Activated CD4-positive, CD25-positive, alpha-beta regulatory T cell treated with anti-CD3 and anti-CD28 coated beads, Interleukin-2, amount 50 U/mL, for 24 hours (primary cell): ENCODE results near the gene XRCC4.

Source experiments
- ATAC-seq, 2 donors: fragments of 150-1000 bp; cut with Tn5 transposase; one replicate each; pipeline ENCODE4 v1.10.0; 2021; ENCODE audit warnings: mild to moderate bottlenecking in 1 of 2, moderate library complexity in 1 of 2

XRCC4 gene

GRCh38 chr5:83071286-83072051 is 5.9 kb upstream of the XRCC4 start:
- ATAC-seq = peak; percentile 49 to 58

- no peak for ATAC-seq
These were observed 4.4 kb upstream of the XRCC4 start for GRCh38 chr5:83072966-83073365.

- no peak for ATAC-seq
These were observed 415 bp downstream of the XRCC4 start for GRCh38 chr5:83077662-83078261.

GRCh38 chr5:83082750-83083149 is 5.4 kb downstream of the XRCC4 start:
- no peak for ATAC-seq

- no peak for ATAC-seq
These were observed 7.0 kb downstream of the XRCC4 start for GRCh38 chr5:83084336-83084735.

GRCh38 chr5:83085106-83085505 is 7.8 kb downstream of the XRCC4 start:
- no peak for ATAC-seq

- ATAC-seq = no peak
These were observed 12.8 kb downstream of the XRCC4 start for GRCh38 chr5:83090169-83090568.

GRCh38 chr5:83092619-83093018 is 15.3 kb downstream of the XRCC4 start:
- ATAC-seq = no peak

GRCh38 chr5:83093692-83094091 is 16.3 kb downstream of the XRCC4 start:
- ATAC-seq = no peak

GRCh38 chr5:83095163-83095956 is 18.0 kb downstream of the XRCC4 start:
- no peak for ATAC-seq

GRCh38 chr5:83095957-83096539 is 18.7 kb downstream of the XRCC4 start:
- ATAC-seq = no peak

GRCh38 chr5:83096660-83097339 is 19.5 kb downstream of the XRCC4 start:
- no peak for ATAC-seq

- ATAC-seq = no peak
These were observed 20.4 kb downstream of the XRCC4 start for GRCh38 chr5:83097689-83098231.

GRCh38 chr5:83099001-83099400 is 21.7 kb downstream of the XRCC4 start:
- no peak for ATAC-seq

- ATAC-seq = no peak
These were observed 22.1 kb downstream of the XRCC4 start for GRCh38 chr5:83099445-83099844.

- no peak for ATAC-seq
These were observed 24.2 kb downstream of the XRCC4 start for GRCh38 chr5:83101514-83101913.

- ATAC-seq = no peak
These were observed 25.1 kb downstream of the XRCC4 start for GRCh38 chr5:83102364-83102980.

GRCh38 chr5:83104021-83104420 is 26.7 kb downstream of the XRCC4 start:
- no peak for ATAC-seq

GRCh38 chr5:83107692-83108420 is 30.5 kb downstream of the XRCC4 start:
- no peak for ATAC-seq

- no peak for ATAC-seq
These were observed 32.0 kb downstream of the XRCC4 start for GRCh38 chr5:83109380-83109779.

GRCh38 chr5:83115816-83116215 is 38.5 kb downstream of the XRCC4 start:
- ATAC-seq = no peak
